HG02981 (cell line): ENCODE data around the gene XXYLT1.

ENCODE experiments used
- ATAC-seq: cut with Tn5 transposase; IDR thresholded peaks from one replicate; pipeline ENCODE4 v1.9.1; 2021; ENCODE audit warnings: mild to moderate bottlenecking, moderate library complexity; ENCODE audit not compliant: unreplicated experiment

Gene XXYLT1

DNA sequence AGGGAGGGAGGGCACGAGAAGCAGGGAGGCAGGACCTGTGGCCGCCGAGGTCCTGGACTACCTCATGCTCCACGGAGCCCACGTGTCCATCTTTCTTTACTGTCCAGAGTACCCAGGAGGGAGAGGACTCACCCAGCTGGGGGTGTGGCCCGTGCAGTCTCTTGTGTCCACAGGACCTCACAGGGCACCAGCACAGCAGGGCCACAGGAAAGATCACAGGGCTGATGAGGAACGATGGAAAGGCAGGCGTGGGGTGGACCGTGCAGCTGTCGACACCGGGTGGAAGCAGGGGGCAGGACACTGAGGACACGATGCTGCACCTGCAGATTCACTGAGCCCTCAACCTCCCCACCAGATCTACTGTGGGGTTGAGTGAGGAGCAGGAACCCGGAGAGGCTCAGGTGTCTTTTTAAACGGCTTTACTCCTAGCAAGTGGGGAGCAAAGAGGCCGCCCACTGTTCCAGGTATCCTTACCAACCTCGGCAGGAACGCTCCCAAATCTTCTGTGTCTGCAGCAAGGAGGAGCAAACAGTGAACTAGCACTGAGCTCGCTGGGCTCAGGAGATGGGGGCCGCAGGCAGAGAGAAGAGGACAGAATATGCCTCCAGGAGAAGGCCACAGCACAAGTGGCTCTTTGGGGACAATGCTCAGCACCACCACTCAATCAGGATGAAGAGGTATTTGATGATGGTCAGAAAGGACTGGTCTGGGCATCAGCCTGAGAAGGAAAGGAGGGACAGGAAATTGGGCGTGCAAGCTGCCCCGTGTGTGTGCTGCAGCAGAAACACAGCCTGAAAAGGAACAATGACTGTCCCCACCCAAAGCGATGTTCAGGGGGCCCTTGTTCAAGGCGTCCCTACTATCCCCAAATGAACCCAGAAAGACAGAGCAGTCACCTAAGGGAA is 198.8 kb downstream of the XXYLT1 start:
- ATAC-seq, result no peak

DNA sequence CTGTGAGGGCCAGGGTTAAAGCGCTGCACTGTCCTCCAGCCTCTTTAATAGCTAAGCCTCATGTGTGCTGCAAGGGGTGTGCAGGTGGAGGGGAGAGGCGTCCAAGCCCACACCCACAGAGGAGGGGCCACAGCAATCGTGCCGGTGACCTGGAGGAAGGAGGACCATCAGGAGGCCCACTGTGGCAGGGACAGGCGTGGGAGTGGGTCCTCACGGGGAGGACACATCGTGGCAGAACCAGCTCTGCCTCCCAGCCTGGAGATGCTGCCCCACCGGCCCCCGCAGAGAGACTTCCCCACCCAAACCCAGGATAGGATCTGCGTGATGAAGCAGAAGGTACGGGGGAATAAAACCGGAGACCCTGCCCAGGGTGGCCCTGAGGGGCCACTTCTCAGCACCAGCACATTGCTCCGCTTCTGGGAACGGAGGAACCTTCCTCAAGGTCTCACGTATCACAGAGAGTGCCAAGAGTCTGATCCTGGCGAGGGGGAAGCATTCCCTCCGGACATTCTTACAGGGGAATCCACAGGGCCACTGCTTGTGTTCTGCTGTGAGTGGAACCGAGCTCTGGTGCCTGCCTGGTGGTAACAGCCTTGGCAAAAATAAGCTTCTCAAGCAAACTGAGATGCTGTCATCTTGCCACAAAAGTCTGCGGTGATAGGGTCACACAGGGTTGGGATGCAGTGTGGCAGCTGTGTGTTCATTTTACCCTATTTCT is 199.8 kb downstream of the XXYLT1 start:
- ATAC-seq, result no peak

DNA sequence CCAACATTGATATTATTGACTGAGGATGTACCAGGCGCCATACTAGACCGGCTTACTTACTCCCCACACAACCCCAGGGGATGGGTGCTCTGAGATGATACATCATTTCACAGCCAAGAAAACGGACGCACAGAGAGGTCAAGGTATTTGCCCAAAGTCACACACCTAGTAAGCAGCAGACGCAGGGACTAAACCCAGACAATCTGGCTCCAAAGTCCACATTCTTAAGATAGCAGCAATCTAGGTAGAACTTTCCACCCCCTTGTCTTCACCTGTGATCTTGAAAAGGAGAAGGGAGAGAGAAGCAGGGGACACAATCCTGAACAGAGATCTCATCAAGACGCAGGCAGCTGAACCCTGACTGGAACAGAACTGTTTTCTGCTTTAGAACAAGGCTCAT is 200.6 kb downstream of the XXYLT1 start:
- ATAC-seq, result no peak

DNA sequence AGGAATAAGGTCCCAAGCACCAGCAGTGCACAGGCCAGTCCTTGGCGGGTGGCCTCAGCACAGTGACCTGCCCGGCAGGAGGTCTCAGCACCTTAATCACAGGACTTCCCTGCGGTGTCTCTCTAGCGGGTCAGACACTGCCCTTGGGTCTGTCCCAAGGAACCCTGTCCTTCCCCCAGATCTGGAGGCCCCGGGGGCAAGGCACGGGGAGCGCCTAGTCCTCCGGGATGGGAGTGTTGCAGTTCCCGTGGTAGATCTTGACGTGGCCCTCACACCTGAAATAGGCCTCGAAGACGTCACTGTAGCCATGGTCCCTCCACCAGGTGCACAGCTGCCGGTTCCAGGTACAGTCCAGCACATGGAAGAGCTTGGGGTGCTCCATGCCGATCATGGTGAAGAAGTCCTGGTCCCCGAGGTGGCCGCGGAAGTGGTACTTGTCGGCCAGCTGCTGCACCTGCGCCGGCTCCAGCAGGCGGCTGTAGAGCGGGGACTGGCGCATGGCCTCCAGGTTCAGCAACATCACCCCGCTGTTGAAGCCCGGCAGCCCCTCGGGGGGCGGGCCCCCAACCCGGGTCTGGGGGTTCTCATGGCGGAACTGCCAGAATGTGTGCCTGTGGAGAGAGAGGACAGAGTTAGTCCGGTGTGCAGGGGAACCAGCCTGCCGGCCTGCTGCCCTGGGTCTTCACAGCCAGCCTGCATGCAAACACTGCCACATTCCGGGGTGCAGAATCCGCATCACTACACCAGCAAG is 201.3 kb downstream of the XXYLT1 start:
- no peak for ATAC-seq

DNA sequence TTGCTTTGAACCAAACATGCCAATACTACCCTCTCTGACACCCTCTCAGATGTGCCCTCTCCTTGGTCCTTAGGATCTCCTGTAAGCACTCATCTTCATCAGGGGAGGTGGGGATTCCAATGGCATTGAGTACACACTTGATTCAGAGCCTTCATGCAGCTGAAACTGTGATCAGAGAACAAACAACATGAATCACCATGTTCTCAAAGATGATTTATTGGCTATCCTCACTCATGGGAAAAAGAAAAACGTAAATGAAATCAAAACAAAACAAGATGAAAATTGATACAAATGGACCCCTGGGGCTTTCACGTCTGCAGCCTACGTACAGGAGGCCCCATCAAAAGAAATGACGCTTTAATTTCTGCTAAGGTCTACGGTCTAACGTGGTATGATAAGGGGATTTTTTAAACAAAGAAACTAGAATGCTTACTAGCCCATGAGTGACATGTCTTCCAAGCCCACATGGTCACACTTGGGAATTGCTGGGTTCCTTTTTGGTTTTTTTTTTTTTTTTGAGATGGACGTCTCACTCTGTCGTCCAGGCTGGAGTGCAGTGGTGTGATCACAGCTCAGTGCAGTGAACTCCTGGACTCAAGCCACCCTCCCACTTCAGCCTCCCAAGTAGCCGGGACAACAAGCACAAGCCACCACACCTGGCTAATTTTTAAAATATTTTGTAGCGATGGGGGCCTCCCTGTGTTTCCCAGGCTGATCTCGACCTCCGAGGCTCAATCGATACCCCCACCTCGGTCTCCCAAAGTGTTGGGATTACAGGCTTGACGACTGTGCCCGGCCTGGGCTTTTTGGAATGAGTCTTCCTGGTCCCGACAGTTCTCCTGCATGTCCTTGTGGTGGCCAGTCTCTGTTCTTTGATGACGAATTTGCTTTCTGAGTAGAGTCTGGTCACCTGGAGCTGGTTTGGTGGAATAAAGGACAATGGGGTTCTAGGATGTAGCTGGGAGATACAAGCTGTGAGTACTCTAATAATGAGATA is 202.6 kb downstream of the XXYLT1 start:
- ATAC-seq, result no peak

DNA sequence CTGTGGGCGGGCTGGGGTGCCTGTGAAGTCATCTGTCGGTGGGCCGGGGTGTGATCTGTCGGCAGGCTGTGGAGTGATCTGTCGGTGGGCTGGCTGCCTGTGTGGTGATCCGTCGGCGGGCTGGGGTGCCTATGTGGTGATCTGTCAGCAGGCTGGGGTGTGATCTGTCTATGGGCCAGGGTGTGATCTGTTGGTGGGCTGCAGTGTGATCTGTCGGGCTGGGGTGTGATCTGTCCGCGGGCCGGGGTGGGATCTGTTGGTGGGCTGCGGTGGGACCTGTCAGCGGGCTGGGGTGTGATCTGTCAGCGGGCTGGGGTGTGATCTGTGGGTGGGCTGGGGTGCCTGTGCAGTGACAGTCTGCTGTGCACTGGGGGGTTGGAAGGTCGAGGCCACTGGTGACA is 204.5 kb downstream of the XXYLT1 start:
- ATAC-seq, result no peak

DNA sequence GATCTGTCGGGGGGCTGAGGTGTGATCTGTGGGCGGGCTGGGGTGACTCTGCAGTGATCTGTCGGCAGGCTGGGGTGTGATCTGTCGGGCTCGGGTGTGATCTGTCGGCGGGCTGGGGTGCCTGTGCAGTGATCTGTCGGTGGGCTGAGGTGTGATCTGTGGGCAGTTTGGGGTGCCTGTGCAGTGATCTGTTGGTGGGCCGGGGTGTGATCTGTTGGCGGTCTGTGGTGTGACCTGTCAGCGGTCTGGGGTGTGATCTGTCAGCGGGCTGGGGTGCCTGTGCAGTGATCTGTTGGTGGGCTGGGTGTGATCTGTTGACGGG is 205.1 kb downstream of the XXYLT1 start:
- ATAC-seq, result no peak

DNA sequence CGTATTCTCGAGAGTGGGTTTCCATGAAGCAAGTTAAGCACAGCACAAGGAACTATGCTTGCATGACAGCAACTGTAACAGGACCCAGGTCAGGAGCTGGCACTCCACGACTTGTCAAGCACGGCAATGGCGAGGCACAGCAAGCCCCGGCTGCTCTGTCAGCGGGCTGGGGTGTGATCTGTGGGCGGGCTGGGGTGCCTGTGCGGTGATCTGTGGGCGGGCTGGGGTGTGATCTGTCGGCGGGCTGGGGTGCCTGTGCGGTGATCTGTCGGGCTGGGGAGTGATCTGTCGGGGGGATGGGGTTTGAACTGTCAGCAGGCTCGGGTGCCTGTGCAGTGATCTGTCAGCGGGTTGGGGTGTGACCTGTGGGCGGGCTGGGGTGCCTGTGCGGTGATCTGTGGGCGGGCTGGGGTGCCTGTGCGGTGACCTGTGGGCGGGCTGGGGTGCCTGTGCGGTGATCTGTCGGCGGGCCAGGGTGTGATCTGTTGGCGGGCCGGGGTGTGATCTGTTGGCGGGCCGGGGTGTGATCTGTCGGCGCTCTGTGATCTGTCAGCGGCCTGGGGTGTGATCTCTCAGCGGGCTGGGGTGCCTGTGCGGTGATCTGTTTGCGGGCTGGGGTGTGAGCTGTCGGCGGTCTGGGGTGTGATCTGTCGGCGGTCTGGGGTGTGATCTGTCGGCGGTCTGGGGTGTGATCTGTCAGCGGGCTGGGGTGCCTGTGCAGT is 205.7 kb downstream of the XXYLT1 start:
- no peak for ATAC-seq

DNA sequence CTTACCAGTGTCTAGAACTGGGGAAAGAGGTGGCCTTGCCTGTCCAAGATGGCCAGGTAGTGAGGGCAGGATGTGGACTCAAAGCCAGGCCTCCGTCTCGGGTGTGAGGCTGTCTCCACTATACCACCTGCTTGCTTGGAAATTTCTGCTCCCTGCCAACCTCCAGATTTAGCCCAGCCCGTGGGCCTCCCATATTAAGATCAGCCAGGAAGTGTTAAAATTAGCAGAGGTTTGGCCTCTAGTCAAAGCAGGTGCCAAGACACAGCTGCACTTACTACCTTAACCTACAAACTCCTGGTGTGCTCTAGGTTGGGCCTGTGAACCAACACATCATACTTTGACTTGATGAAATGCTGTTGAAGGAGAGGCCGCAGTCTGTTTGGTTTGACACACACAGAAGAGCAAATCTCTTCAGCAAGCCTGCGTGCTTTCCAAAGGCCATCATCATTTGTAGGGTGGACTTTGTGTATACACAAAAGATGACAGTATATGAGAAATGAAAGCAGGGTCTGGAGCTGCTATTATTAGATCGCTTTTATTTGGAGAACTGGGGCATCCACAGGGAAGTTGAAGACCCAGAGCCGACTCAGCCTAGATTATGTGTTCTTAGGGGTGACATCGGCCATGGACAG is 206.5 kb downstream of the XXYLT1 start:
- ATAC-seq, result no peak

DNA sequence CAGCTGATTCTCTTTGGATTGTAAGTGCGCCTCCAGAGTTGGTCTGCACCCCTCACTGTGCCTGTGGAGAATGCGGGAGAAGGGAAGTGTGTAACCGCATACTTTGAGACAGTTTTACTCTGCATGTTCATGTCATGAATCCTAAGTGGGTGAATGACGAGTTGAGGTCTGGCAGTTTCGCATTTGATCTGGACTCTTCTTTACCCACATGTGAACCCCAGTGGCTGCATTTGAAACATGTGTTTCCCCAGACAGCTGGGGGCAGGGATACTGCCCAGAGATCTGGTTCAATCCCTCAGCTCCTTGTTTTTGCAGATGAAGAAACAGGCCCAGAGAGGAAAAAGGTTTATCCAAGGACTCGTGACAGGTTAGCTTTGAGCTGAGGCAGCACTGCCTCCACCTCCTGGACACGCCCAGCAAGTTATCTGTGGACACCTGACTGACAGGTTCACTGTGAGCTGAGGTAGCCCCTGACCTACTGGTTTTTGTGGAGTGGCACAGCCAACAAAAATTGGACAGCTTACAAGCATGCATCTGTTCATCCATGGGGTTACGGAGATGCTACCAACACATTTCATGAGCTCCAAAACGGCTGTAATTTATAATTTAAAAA is 207.3 kb downstream of the XXYLT1 start:
- ATAC-seq, result no peak

DNA sequence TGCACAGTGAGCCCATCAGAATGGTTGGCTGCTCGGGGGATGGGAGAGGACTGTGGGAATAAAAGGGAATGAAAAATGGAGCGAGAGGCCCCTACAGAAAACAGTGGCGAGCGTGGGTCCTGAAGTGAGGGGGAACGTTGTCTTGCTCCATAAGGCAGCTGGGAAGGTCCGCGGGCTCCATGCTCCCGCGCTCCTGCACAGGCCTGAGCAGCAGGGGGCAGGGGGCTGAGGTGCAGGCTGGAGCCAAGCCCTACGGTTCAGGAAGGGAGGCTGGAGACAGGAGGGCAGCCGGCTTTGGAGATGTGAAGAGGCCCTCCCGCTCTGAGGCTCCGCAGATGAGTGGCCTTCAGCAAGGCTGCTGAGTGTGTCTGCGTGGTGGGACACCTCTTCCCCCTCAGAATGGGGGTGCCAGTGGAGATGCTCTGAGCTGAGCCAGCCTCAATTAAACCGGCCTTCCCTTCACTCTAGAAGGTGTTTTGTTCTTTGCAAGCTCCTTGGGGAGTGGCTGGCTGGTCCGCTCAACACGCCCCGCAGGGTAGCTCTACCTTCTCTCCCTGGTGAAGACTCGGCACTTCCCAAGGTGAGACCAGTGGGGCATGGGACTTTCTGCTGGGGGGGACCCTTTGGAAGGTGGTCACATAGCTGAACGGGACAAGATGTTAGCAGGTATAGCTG is 208.0 kb downstream of the XXYLT1 start:
- ATAC-seq, result no peak

DNA sequence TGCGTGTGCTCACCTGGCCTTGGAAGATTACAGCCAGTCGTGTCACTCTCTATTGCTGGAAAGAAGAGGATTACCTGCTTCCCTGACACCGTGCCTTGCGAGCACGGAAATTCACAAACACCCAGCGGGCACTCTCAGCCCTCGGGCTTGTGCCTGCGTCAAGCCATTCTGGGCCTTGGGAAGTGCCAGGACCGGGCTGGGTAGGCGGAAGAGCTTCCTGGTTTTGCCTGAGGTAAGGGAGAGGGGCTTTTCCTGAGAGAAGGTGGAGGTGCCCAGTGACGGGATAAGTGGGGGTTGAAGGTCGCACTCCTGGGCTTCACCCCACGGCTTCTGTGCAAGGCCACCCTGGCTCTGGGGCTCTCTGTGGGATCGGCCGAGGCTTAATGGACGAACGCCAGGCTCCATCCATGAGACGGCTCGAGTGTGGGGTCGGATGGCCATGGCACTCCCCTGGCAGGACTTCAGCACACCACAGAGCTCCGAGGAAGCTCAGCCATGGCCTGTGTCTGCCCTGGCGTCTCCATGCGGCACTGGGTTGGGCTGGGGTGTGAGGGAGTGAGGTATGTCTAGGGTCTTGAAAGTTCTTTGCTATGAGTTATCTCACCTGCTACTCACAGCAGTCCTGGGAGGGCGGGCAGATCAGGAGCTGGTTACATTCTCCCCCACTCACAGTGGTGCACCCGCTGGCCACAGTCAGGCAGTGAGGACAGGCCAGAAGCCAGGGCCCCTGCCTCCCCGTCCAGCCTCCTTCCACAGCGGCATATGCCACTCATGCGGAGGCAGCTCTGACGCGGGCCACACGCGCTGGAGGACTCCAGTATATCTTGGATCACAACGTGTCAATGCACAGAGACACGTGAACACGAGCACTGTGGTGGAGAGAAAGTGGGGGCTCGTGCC is 209.0 kb downstream of the XXYLT1 start:
- ATAC-seq, result no peak

DNA sequence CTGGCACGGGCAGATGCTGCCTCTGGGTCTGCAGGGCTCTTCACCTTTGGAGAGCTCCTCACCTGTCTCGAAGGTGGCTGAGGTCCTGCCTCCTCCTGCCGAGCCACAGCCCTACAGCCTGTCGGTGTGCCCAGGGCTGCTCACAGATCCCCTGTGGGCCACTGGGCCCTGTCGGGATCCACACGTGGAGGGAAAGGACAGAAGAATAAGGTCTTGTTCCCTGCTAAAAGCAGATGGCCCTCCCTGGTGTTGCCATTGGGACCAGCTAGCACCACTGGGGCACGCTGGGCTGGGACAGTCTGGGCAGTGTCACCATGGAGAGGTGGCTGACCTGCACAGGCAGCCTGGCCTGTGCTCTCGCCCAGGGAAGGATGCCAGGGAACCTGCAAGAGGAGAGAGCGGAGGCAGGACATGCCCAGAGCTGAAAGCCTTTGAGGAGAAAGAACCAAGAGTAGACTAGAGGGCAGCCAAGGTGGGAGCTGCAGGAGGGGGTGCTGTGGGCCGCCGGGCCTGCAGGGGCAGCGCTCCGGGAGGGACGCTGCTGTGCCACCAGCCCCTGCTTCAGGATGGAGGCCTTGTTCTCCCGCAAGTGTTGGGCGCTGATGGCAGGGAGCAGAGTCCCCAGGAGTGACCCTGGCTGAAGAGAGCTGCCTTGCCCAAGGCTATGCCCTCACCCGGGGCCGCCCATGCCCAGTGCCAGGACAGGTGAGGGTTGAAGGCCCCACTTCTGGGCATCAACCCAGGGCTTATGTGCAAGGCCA is 210.2 kb downstream of the XXYLT1 start:
- no peak for ATAC-seq

DNA sequence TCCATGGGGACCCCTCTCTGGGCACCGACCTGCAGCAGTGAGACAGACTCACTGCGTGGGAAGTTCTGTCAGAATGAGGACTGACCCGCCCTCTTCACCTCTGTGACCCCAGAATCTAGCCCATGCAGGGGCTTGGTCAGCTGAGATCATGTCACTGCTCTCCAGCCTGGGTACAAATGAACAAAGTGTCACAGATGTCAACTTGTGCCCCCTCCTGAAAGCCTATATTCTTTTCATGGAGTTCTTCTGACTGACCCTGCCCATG is 210.8 kb downstream of the XXYLT1 start:
- no peak for ATAC-seq

DNA sequence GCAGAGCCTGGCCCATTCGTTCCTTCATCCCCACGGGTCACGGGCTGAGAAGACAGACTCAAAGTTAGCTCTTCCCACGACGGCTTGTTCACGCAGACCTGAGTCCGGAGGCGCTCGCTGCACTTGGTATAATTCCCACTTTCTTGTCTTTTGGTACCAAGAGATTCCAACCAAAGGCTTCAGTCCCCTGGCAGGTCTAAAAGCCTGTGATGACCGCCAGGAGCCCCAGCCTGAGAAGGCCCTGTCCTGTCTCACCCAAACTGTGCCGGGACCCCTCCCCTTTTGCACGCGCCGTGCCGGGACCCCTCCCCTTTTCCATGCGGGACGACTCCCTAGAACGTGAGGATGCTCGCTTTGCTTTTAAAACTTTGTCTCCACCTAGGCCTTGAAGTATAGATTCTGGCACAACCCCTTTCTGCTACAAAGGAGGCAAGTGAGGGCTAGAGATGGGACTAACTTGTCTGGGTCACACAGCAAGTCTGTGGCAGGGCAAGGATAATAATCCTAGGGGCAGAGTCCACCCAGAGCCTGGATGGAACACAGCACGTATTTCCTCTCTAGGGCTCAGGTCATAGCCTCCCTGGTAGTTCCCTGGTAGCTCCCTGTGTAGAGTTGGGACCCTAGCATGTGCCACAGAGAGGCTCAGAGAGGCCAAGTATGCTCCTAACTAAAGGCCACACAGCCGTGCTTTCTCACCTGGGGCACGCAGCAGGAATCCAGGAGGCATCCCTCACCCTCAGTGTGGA is 211.3 kb downstream of the XXYLT1 start:
- no peak for ATAC-seq

DNA sequence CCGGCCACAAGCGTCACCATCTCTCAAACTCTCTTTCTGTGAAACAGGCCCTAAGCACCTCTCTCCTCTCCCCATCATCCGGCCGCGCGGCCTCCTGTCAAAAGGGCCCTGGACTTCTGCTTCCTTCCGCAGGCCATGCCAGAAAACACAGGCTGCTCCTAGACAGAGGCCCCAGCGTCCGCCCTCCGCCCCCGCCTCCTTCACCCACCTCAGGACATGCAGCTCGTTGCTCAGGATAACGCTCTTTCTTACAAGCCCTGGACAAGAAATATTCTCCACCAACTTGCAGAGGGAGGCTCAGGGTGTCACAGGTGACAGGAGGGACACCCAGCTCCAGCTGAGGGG is 212.0 kb downstream of the XXYLT1 start:
- ATAC-seq, result no peak
